Upper lobe of right lung (tissue), 1 donor: ENCODE measurements around the gene FZD8. TPM values are rescaled to one million over a fixed set of nuclear protein-coding genes. Genes with fewer than 3 reads are reported as not detected.

Experiments
- ATAC-seq: fragments of 200-7000 bp; cut with Tn5 transposase; one replicate; pipeline ENCODE4 v1.9.1; 2020; ENCODE audit warnings: mild to moderate bottlenecking, moderate library complexity
- DNase-seq: peaks from one replicate; pipeline ENCODE4 v3.0.0-alpha.2; 2020
- H3K27ac ChIP-seq: fragments of 200-600 bp; one replicate; pipeline ENCODE4 v1.8.0; 2022
- H3K27me3 ChIP-seq: fragments of 200-600 bp; one replicate; pipeline ENCODE4 v1.8.0; 2022; ENCODE audit warnings: mild to moderate bottlenecking
- H3K36me3 ChIP-seq: fragments of 200-600 bp; one replicate; pipeline ENCODE4 v1.8.0; 2022
- H3K4me1 ChIP-seq: fragments of 200-600 bp; one replicate; pipeline ENCODE4 v1.8.0; 2022
- H3K4me3 ChIP-seq: fragments of 200-600 bp; one replicate; pipeline ENCODE4 v1.8.0; 2022; ENCODE audit warnings: mild to moderate bottlenecking
- H3K9me3 ChIP-seq: fragments of 200-600 bp; one replicate; pipeline ENCODE4 v1.8.0; 2022
- intact Hi-C: fragments of 100-400 bp; cut with DNase I; formaldehyde crosslinking; loops from one replicate; pipeline ENCODE4 v1.11.0; 2022
- total RNA-seq: library from RNA; stranded (reverse); fragmentation: NEBNext Ultra II Directional; extraction: Animal tissue kit (Norgen Biotek cat#: 25700); gene quantifications from one replicate; pipeline ENCODE4 v1.2.1, GENCODE V29; 2021
- TF ChIP-seq, protein P1 (sequence below): fragments of 200-600 bp; IDR thresholded peaks from one replicate; pipeline ENCODE4 v1.8.0; 2022; ENCODE audit warnings: antibody characterized with exemption
- donor health status: DM: no; HTN: yes; CAD: no; lungs with severe emphysema.

FZD8 gene
- total RNA-seq, 1 donor from 2014 or later = 20.4 TPM

DNA sequence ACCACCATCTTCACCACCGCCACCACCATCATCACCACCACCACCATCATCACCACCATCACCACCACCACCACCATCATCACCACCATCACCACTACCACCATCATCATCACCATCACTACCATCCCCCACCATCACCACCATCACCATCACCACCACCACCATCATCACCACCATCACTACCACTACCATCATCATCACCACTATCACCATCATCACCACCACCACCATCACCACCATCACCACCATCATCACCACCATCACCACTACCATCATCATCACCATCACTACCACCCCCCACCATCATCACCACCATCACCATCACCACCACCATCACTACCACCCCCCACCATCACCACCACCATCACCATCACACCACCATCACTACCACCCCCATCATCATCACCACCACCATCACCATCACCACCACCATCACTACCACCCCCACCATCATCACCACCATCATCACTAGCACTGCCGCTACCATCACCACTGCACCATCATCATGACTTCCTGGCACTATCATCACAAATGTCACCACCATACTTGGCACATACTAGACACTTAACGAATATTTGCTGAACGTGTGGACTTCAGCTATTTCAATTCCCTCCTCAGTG, 25.3 kb upstream of the FZD8 start:
- Histone ChIP-seq H3K27me3 (no peaks in the 10 kb centered on the region), H3K27ac (no peak overlapping the region), H3K9me3 (no peaks in the 10 kb centered on the region), H3K4me1 (no peaks in the 10 kb centered on the region), H3K4me3 (no peak overlapping the region), H3K36me3 (no peaks in the 10 kb centered on the region)
- ATAC-seq (no peak), DNase-seq (no peak)
- intact Hi-C loops = no loop called here
- TF ChIP-seq, protein P1, sequence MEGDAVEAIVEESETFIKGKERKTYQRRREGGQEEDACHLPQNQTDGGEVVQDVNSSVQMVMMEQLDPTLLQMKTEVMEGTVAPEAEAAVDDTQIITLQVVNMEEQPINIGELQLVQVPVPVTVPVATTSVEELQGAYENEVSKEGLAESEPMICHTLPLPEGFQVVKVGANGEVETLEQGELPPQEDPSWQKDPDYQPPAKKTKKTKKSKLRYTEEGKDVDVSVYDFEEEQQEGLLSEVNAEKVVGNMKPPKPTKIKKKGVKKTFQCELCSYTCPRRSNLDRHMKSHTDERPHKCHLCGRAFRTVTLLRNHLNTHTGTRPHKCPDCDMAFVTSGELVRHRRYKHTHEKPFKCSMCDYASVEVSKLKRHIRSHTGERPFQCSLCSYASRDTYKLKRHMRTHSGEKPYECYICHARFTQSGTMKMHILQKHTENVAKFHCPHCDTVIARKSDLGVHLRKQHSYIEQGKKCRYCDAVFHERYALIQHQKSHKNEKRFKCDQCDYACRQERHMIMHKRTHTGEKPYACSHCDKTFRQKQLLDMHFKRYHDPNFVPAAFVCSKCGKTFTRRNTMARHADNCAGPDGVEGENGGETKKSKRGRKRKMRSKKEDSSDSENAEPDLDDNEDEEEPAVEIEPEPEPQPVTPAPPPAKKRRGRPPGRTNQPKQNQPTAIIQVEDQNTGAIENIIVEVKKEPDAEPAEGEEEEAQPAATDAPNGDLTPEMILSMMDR = no peak

DNA sequence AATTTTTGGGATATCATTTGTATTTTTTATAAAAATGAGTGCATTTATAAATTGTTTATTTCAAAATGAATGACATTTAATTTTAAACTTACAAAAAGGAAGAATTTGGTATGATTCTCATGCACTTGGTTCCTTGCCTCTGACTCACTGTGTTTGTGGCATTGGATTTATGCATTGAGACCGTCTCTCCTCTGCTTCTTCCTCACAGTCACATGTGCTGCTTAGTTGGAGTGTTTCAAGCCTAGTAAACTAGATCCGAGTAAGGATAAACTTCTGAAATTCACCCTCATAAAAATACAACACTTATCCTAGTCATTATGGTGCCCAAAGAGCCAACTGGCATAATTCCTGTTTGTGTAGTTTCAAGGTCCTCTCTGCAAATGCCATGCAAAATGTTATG, 19.1 kb upstream of the FZD8 start:
- DNase-seq (no peak), ATAC-seq (no peak)
- TF ChIP-seq, protein P1 = no peak
- Histone ChIP-seq H3K4me3 (no peak overlapping the region), H3K9me3 (no peaks in the 10 kb centered on the region), H3K4me1 (no peaks in the 10 kb centered on the region), H3K27me3 (no peaks in the 10 kb centered on the region), H3K27ac (no peak overlapping the region), H3K36me3 (no peaks in the 10 kb centered on the region)
- intact Hi-C loops = no loop called here

DNA sequence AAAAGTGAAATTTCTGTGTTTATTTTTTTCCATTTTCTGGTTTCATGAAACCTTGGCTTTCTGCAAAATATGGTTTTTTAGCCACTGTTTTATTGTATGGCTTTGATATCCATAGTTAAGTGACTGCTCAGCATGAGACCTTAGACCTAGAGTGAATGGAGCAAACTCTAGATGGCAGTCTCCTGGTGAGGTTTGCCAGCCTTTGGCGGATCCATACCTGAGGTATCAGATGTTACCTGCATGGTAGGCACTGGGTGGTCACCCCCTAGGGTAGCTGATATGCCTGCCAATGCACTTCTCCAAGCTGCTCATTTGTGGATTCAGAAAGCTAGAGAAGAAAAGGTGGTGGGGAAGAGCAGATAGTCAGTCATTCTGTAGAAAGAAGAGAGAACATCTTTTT, 17.4 kb upstream of the FZD8 start:
- Histone ChIP-seq H3K36me3 (no peaks in the 10 kb centered on the region), H3K27ac (no peak overlapping the region), H3K27me3 (no peaks in the 10 kb centered on the region), H3K4me1 (no peaks in the 10 kb centered on the region), H3K9me3 (no peaks in the 10 kb centered on the region), H3K4me3 (no peak overlapping the region)
- TF ChIP-seq, protein P1 = no peak
- DNase-seq (no peak), ATAC-seq (no peak)
- intact Hi-C loops = no loop called here

DNA sequence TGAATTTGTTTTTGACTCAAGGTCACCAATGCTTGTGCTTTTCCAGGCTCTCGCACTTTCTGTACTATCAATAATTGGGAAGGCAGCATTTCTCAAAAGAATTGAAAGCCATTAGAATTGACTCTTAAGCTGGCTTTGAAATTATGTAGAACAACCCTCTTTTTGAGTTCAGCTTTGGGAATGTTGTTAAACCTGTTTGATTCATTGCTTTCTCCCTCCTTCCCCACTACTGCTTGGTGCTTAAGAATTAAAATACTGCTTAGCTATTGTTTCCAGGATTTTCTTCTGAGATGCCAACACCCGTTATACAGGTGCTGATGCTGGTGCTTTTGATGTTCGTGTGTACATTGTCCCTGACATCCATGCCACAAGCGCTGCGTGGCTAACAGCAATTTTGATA, 15.5 kb upstream of the FZD8 start:
- no peaks in the 10 kb centered on the region for H3K9me3 ChIP-seq
- intact Hi-C loops = no loop called here
- no peak overlapping the region for H3K4me3 ChIP-seq
- no peaks in the 10 kb centered on the region for H3K36me3 ChIP-seq
- no peaks in the 10 kb centered on the region for H3K4me1 ChIP-seq
- H3K27me3 ChIP-seq = no peaks in the 10 kb centered on the region
- H3K27ac ChIP-seq = no peak overlapping the region
- ATAC-seq (peak; percentile 27), DNase-seq (no peak)
- TF ChIP-seq, protein P1 = no peak

DNA sequence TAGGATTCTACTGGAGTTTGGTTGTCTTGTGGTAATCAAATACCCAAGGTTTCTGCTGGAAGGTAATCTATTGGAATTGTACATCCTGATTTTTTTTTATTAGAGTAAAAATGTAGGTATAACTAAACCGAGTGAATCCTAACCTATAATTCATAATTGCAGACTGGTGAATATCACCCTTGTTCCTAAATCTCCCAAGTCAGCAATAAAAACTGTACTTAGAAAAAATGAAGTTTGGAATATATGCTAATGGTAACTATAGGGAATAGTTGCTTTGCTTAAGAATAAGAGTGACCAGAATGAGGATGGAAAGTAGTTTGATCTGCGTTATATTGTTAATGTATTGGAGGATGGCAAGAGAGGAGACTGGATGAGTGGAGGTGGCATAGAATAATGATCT, 10.7 kb upstream of the FZD8 start:
- Histone ChIP-seq H3K4me3 (no peak overlapping the region), H3K36me3 (no peaks in the 10 kb centered on the region), H3K4me1 (no peaks in the 10 kb centered on the region), H3K9me3 (no peaks in the 10 kb centered on the region), H3K27me3 (no peaks in the 10 kb centered on the region), H3K27ac (no peak overlapping the region)
- intact Hi-C loops = no loop called here
- ATAC-seq (no peak), DNase-seq (no peak)
- TF ChIP-seq, protein P1 = no peak

DNA sequence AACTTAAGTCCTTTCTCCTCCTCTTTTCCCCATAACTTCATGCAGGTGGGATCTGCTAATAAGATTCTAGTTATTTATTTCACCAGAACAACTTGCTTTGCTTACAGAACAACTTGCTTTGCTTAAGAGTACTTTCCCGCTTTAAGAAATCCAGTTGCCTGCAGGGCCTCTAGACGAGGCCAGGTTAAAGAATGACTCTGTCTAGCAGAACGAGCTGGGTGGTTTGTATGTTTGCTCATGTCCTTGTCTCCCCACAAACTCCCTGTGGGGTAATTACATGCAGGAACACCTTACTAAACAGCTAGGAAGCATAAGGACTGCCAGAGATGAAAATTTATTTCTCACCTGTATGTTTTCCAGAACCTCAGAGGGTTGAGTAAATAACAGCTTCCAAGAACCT, 8.8 kb upstream of the FZD8 start:
- Histone ChIP-seq H3K27ac (no peak overlapping the region), H3K9me3 (no peaks in the 10 kb centered on the region), H3K4me1 (no peaks in the 10 kb centered on the region), H3K27me3 (no peaks in the 10 kb centered on the region), H3K36me3 (no peaks in the 10 kb centered on the region), H3K4me3 (no peak overlapping the region)
- DNase-seq (no peak), ATAC-seq (peak; percentile 90)
- intact Hi-C loops = no loop called here
- TF ChIP-seq, protein P1 = no peak
